Measurements from ENCODE around the gene ZP1.

The ZP1 gene

GRCh38 chr11:60844045-60844869 is 23.1 kb upstream of the ZP1 start:
- in situ Hi-C loops (cut with MboI; ENCODE audit: low sequenced_read_pairs), result no loop called here

GRCh38 chr11:60844870-60845221 is 22.5 kb upstream of the ZP1 start:
- in situ Hi-C loops (cut with MboI; ENCODE audit: low sequenced_read_pairs), result no loop called here

DNA sequence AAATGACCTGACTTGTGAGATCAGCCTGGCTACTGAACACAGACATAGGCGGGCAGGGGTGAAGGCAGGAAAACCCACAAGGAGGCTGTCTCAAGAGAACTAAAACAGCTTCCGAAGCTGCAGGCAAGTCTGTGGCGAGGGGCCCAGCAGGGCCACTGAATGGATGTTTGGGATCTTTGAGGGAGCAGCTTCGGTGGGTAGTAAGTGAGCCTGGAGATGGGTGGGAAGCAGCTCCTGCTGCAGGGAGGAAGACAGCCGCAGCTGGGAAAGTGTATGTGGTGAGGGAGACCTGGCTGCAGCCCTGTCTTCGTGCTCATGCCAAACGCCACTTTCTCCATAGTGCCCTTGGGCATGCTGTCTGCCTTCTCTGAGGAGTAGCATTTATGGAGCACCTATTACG is 22.0 kb upstream of the ZP1 start:
- in situ Hi-C loops (cut with MboI; ENCODE audit: low sequenced_read_pairs), result no loop called here

GRCh38 chr11:60847281-60847680 is 20.1 kb upstream of the ZP1 start:
- in situ Hi-C loops (cut with MboI; ENCODE audit: low sequenced_read_pairs), result no loop called here

DNA sequence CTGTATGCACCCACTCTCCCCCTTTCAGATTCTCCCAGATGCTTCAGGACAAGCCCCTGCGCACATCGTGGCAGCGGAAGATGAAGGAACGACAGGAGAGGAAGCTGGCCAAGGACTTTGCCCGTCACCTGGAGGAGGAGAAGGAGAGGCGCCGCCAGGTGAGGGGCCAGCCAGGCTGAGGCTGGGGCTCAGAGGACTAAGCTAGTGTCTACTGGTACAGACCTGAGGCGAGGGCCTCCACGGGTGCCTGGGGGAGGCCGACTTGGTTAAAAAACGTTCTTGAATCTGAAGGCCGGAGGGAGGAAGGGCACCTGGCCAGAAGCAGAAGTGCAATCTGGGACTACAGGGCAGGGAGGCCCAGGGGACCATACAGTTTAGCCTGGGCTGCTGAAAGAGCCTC is 19.4 kb upstream of the ZP1 start:
- in situ Hi-C loops (cut with MboI; ENCODE audit: low sequenced_read_pairs), result no loop called here

GRCh38 chr11:60848714-60849151 is 18.6 kb upstream of the ZP1 start:
- in situ Hi-C loops (cut with MboI; ENCODE audit: low sequenced_read_pairs), result no loop called here

- in situ Hi-C loops (cut with MboI; ENCODE audit: low sequenced_read_pairs), result no loop called here
Observed at GRCh38 chr11:60849641-60850520, 17.5 kb upstream of the ZP1 start.

DNA sequence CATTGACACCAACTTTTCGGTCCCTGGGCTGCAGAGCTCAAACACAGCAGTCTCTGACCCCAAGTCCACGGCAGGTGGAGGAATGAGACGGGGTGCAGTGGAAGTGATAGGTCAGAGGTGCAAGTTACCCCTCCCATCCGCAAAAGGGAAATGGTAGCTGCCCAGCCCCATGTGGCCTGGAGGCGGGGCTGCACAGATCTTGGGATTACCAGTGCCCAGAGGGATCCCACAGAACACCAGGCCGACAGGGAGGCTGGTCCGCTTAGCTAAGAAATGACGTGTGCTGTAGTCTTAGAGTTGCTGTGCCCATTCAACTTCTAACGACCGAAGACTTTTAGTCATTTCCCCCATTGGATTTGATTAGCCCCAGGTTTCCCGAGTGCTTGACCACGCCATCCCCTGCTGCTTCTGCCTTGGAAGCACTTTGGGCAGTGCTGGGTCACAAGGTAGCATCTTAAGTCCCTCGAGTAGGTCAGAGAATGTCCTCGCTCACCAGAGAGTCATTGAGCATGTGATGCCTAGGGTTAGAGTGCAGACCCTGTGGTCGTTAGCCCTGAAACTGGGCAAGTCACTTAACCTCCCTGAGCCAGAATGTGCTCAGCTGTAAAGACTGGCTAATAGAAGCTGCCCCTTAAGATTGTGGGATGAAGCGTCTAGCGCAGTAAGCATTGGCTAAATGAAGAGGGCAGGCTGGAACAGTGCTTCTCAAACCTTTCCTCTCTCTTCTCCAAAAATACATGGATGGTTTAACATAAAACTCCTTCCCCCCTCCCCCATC is 15.8 kb upstream of the ZP1 start:
- in situ Hi-C loops (cut with MboI; ENCODE audit: low sequenced_read_pairs), result no loop called here

- in situ Hi-C loops (cut with MboI; ENCODE audit: low sequenced_read_pairs), result no loop called here
Observed at GRCh38 chr11:60852117-60852981, 15.0 kb upstream of the ZP1 start.

DNA sequence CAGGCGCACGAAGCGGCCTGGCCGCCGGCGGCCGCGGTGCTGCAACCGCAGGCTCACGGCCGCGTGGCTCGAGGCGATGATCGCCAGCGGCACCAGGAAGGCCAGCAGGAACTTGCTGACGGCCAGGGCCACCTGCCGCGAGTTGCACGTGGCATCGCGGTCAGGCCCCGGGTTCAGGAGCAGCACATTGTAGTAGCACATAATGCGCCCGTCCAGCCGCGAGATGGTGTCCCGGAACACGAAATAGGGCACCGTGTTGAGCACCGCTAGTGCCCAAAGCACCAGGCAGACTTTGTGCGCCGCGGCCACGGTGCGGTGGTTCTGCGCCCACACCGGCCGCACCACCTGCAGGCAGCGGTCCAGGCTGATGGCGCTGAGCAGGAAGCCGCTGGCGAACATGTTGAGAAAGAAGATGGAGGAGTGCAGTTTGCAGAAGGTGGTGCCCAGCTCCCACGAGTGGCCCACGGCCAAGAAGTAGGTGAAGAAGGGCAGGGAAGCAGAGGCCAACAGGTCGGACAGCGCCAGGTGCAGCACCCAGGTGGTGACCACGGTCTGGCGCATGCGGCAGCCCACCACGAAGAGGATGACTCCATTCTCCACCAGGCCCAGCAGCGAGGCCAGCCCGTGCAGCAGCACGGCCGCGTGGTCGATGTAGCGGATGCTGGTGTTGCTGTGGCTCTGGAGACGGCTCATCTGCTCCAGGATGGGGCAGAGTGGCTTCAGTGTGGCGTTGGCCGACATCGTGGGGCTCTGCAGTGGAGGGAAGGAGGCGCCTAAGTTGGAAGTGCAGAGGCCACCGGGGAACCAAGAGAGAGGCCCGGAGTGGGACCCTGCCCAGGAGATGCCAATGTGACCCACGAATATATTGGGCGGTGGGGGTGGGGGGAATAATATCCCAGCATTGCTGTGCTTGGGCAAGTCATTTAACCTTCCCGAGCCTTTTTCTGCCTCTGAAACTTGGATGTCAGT is 14.1 kb upstream of the ZP1 start:
- in situ Hi-C loops (cut with MboI; ENCODE audit: low sequenced_read_pairs), result no loop called here

GRCh38 chr11:60854140-60854846 is 13.0 kb upstream of the ZP1 start:
- in situ Hi-C loops (cut with MboI; ENCODE audit: low sequenced_read_pairs), result no loop called here

DNA sequence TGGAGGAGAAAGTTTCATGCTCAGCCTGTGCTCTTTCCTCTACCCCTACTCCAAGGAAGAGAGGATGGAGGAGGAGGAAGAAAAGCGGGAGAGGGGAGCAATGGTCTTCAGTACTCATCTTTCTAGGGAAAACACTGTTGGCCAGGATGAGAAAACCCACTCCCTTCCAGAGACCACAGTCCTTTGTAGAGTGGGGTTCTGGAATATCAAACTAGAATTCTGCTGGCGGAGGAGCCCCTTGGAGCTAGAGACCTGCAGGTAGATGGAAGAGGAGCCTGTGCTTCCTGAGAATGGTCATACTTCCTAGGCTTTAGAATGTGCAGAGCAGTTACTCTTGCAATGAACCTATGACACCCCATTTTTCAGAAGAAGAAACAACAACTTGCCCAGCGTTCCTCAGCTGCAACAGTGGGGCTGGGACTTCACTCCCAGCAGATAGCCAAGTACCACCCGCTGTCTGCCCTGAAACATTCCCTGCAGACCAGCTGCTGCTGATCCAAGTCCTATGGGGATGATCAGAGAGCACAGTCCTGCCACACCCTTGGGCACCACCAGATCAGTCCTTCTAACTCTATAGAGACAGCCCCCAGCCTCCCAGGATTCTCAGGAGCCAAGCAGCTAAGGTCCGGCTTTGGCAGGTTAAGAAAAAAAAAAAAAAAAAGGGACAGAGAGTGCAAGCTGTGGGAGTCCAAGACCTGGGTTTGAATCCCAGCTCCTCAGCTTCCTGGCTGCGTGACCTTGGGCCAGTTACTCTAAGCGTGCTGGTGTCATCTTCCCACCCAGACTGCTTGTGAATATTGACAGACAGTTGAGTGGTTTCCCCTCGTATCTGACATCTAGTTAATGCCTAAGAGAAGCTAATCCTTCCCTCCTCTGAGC is 12.3 kb upstream of the ZP1 start:
- in situ Hi-C loops (cut with MboI; ENCODE audit: low sequenced_read_pairs), result no loop called here

GRCh38 chr11:60855726-60856633 is 11.4 kb upstream of the ZP1 start, which contains the start of gene PTGDR2:
TSS of gene PTGDR2 (minus strand) at chr11:60855950. CDS start at chr11:60853722, 2,228 bp downstream.
- in situ Hi-C loops (cut with MboI; ENCODE audit: low sequenced_read_pairs), result no loop called here

DNA sequence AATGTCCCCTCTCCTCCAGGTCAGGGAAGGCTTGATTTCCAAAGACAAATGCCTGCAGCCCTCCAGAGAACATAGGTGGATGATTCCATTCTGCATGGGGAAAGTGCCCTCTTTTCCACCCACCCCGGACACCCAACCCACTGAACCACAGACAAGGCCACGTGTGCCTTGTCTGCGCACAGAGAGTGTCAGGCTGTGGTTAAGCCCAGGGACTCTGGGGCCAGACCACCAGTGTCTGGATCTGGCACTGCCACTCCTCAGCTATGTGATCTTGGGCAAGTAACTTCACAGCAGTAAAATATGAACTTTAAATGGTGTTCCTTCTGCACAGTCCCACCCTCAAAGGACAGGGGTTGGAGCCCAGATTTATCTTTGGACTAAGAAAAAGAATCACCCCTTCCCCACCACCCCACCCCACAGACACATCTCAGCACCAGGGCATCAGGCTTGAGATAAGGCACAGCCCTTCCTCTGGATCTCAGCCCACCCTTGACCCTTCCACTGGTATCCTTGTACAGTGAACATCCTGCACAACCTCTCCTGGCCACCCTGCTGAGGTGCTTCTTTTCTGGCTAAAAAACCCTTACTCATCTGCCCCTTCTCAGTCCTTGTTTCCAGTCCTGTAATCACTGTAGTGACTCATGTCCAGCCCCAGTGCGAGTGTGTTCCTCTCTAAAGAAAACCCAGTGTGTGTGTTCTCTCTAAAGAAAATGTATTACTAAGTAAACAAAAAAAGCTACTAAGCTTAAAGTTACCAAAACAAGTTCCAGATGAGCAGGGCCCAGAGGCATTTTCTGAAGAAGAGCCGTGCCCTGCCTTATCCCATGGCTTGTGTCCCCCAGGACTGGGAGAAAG is 9.7 kb upstream of the ZP1 start:
- in situ Hi-C loops (cut with MboI; ENCODE audit: low sequenced_read_pairs), result no loop called here

- in situ Hi-C loops (cut with MboI; ENCODE audit: low sequenced_read_pairs), result no loop called here
Observed at GRCh38 chr11:60858236-60858635, 9.1 kb upstream of the ZP1 start.
